Measurements from ENCODE around the gene DIS3L.
"Not testable (repeated sequence)": the region's sequence is repeated elsewhere in the genome, so short reads cannot be mapped to it uniquely, and the experiment has no call there.

Gene DIS3L

GRCh38 chr15:66293419-66294156 lies at the start of gene DIS3L:
Gene DIS3L, plus strand, starts transcription at chr15:66293568. Its CDS starts 29 bp downstream, at chr15:66293597.
- peak; percentile 26 for DNase-seq

- DNase-seq: not testable (repeated sequence)
Measured at GRCh38 chr15:66245832-66246231, 47.5 kb upstream of the DIS3L start.

GRCh38 chr15:66246937-66247336 lies 46.4 kb upstream of the DIS3L start:
- DNase-seq: no peak

GRCh38 chr15:66249605-66250174 lies 43.7 kb upstream of the DIS3L start:
- no peak for DNase-seq

GRCh38 chr15:66251065-66251789 lies 42.1 kb upstream of the DIS3L start:
- no peak for DNase-seq

GRCh38 chr15:66251790-66252684 lies 41.3 kb upstream of the DIS3L start:
- peak; percentile 36 for DNase-seq

GRCh38 chr15:66252685-66253417 lies 40.5 kb upstream of the DIS3L start:
- no peak for DNase-seq

- peak; percentile 28 for DNase-seq
Measured at GRCh38 chr15:66253418-66254088, 39.8 kb upstream of the DIS3L start, which contains the start of gene MEGF11. Gene MEGF11, minus strand, starts transcription at chr15:66253750. Its CDS starts 125,347 bp downstream, at chr15:66128403.

GRCh38 chr15:66254089-66254950 lies 39.0 kb upstream of the DIS3L start:
- no peak for DNase-seq

- DNase-seq: no peak
Measured at GRCh38 chr15:66254951-66255676, 38.3 kb upstream of the DIS3L start.

GRCh38 chr15:66256692-66257091 lies 36.7 kb upstream of the DIS3L start:
- DNase-seq: no peak

GRCh38 chr15:66261056-66261455 lies 32.3 kb upstream of the DIS3L start:
- DNase-seq: no peak

GRCh38 chr15:66262837-66263236 lies 30.5 kb upstream of the DIS3L start:
- not testable (repeated sequence) for DNase-seq

- DNase-seq: no peak
Measured at GRCh38 chr15:66264859-66265513, 28.4 kb upstream of the DIS3L start.

GRCh38 chr15:66269326-66270090 lies 23.9 kb upstream of the DIS3L start:
- DNase-seq: peak; percentile 27

- DNase-seq: no peak
Measured at GRCh38 chr15:66270932-66271331, 22.4 kb upstream of the DIS3L start.

GRCh38 chr15:66275352-66275751 lies 18.0 kb upstream of the DIS3L start:
- no peak for DNase-seq

GRCh38 chr15:66276546-66276945 lies 16.8 kb upstream of the DIS3L start:
- no peak for DNase-seq
